GM18519 (cell line): ENCODE data around the gene SEC14L5.
A peak's percentile ranks its signal among the peaks of the same experiment; 100 is the strongest.

Experiments used
- ATAC-seq: cut with Tn5 transposase; IDR thresholded peaks from one replicate; pipeline ENCODE4 v1.9.1; 2021; ENCODE audit warnings: mild to moderate bottlenecking, moderate library complexity; ENCODE audit not compliant: unreplicated experiment, low FRiP score

The SEC14L5 gene

DNA sequence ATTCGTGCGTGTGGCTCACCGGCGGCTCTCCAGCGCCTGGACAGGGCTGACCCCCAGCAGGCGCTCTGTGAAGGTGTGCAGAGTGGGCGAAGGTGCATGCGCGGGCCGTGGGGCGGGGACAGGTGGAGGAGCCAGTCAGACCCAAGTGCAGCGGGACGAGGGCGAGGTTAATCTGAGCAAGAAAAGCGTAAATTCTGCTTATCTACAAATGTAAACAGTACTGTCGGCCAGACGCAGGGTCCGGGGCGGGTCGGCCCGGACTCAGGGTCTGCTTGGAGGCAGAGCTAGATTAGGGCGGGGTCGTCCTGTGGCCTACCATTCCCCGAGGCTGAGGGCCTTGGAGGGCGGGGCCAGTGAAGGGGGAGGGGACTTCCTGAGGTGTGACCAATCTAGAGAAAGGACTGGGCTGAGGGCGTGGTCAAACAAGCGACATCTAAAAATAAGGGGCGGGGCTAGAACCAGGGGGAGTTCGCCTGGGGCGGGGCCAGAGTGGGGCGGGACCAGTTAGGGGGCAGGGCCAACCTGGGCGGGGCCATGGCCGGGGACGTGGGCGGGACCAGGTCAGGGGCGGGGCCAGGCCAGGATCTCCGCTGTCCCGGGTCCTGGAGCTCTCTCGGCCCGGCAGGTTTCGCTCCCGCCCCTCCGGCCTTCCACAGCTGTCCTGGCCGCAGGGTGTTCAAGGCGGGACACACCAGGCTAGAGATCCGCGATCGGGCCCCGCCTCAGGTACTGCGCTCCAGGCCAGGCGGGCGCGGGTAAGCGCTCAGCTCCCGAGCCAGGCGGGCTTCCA lies at the start of gene SEC14L5:
SEC14L5 (plus strand) TSS at position 611 of the 790 bp plus-strand sequence. CDS start 994 bp downstream, outside the sequence.
- peak; percentile 53 for ATAC-seq

GRCh38 chr16:4908854-4909401 lies 49.2 kb upstream of the SEC14L5 start:
- no peak for ATAC-seq

DNA sequence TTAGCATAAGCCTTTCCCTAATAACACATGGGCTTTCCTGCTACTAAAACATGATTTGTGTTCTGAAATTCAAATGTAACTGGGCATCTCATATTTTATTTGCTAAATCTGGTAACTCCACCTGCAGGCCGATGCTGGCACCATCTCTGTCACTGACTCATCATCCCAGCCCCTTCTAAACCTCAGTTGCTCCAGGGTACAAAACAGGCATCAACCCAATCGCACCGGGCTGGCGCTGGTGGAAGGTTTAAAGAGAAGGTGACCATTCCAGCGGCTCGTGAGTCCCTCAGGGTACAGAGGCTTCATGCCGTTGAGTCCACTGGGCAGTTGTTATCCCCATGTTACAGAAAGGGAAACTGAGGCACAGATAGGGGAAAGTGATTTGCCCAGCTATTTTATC lies 48.3 kb upstream of the SEC14L5 start:
- ATAC-seq, result no peak

DNA sequence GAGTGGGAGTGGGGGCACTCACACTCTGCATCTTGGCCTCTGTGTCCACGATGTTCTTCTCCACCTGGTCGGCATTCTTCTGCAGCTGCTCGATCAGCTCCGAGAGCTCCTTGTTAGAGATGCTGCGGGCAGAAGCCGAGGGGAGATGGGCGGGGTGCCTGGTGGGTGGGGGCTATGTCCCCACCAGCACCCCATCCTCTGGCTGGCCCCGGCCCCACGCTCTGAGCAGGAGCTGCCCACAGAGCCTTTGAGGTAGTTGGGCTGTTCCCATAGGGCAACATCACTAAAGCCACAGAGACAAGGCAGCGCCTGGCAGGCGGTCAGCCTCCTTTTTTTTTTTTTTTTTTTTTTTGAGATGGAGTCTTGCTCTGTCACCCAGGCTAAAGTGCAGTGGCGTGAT lies 47.3 kb upstream of the SEC14L5 start:
- ATAC-seq, result no peak

DNA sequence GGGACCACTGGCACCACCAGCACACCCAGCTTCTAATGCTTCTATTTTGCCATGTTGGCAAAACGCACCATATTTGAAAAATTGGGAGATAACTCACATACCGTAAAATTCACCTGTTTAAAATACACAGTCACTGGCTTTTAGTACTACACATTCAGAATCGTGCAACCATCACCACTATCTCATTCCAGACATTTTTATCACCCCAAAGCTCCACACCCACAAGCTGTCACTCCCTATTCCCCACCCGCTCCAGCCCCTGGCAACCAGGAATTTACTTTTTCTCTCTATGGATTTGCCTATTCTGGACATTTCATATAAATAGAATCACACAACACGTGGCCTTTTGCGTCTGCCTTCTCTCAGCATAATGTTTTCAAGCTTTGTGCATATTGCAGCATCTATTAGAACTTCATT lies 46.2 kb upstream of the SEC14L5 start:
- no peak for ATAC-seq

DNA sequence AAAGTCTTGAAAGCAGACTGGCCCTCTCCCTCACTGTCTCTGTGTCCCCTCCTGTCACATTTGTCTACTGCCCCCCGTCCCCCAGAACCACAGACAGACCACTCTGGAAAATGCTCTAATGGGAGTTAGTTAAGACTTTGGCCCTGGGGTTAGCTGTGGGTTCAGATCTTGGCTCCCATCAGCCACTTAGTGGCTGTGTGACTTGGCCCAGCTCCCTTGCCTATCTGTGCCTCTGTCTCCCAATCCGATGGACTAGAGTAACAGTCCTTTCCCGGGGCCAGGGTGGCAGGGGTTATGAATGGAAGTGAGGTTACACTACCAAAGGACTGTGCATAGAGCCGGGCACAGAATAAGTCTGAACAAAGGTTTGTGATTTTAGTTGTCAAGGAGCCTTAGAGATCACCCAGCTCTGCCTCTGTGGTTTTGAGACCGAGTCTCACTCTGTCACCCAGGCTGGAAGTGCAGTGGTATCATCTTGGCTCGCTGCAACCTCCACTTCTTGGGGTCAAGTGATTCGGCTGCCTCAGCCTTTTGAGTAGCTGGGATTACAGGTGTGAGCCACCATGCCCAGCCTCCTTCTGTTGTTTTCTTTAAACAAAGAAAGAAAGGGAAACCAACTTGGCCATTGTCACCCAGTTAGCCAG lies 44.9 kb upstream of the SEC14L5 start:
- ATAC-seq, result no peak

DNA sequence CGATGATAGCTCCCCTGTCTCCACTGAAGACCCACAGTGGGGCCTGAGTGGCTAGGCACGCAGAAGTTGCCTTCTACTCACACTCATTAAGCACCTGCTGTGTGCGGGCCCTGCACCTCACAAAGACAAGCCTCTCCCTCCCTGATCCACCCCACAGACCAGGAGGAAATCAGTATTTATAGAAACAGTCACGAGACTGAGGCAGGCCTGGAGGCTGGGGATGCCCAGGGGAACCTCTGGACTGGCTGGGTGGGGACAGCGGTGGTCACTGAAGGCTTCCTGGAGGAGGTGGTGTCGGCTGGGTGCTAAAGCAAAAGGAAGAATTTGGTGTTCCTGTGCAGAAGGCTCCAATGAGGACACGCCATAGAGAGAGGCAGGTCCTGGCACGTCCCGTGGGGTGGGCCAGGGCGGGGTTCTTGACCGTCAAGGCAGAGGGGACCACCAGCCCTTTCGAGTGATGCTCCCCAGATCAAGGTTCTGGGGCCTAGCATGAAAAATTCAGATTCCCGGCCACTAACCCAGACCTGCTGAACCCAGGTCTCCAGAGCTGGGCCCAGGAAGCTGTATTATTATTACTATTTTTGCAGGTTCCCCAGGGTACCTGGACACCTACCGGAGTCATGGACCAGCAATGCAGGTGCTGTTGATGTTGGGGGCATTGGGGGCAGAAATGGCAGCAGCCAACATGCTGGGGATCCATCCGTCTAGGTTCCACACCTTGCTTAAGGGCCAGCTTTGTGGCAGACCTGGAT lies 44.2 kb upstream of the SEC14L5 start:
- no peak for ATAC-seq

DNA sequence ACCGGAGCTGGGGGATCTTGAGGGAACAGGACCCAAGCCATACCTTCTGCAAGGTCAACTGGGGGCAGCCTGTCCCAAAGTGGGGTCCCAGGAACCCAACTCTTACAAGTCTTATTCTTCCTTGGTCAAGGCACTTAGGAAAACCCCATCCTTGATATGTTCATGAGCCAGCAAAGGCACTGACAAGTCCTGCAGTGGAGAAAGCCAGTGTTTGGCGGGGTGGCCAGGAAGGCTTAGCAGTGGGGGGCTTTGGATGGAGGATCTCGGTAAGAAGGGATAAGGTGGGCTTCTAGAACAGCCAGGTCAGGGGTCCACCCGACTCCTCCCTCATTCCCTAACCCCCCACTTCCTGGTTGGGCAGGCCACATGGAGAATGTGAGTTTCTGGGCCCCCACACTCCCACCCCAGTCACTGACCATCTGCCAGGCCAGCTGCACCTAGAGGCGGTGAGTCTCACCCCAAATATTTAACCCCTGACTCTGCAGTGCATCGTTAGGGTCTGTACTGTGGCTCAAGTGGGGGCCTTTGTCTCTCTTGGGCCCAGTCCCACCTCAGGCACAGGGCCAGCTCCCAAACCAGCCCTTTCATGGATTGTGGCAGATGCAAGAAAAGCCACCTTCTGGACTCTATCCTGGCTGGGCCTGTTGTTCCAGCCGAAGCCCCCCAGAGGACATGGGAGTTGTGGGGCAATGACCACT lies 43.5 kb upstream of the SEC14L5 start:
- ATAC-seq, result no peak

GRCh38 chr16:4915226-4915761 lies 42.8 kb upstream of the SEC14L5 start:
- ATAC-seq, result no peak

- ATAC-seq, result no peak
Measured at GRCh38 chr16:4917117-4917516, 41.0 kb upstream of the SEC14L5 start.

DNA sequence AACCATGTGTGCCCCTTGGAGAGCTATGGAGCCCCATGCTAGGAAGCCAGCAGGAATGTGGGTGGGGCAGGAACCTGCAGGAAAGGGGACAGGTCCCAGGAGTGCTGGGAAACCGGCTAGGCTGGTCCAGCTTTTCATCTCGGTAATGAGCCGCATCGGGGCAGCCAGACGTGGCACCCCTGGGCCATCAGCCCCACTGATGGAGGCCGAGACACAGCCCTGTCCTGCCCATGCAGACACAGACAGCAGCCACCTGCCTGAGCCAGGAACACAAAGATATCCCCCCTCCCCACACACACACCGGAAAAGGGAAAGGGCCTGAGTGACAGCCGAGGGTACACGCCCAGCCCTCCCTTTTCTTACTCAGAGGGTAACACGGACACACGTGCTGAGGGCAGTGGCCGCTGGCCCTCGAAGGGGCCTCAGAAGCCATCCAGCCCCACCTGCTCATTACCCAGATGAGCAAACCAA lies 39.3 kb upstream of the SEC14L5 start:
- no peak for ATAC-seq

DNA sequence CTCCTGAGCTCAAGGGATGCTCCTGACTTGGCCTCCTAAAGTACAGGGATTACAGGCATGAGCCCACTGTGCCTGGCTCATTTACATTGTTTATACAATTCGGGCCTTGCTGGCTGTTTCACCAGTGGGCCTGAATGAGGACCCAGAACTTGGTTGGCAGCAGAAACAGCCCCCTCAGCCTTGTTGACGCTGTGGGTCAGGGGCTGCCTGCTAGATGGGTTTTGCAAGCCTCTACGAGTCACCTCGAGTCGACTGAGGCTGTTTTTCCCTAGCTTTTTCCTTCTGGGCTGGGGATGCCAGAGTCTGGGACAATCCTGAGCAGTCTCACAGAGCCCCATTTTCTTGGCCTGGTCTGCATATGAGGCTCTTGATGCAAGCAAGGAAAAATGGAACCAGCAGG lies 37.3 kb upstream of the SEC14L5 start:
- ATAC-seq, result no peak

GRCh38 chr16:4922721-4923342 lies 35.3 kb upstream of the SEC14L5 start:
- ATAC-seq, result no peak

DNA sequence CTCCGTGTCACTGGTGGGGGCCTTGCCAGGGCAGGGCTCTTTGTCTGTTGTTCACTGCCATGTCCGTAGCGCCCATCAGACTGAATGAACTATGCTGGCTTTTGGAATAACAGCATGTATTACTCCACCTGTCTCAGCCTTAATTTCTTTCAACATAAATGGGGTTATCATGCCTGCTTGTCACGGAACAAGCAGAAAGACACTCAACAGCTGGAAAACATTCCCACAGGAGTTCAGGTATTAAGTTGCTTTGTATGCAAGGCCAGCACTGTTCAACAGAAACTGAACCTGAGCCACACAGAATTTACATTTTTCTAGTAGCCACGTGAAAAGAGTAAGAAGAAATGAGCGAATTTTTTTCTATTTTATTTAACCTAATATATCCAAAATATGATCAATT lies 34.3 kb upstream of the SEC14L5 start:
- no peak for ATAC-seq

- ATAC-seq, result no peak
Measured at GRCh38 chr16:4924593-4925292, 33.4 kb upstream of the SEC14L5 start.

DNA sequence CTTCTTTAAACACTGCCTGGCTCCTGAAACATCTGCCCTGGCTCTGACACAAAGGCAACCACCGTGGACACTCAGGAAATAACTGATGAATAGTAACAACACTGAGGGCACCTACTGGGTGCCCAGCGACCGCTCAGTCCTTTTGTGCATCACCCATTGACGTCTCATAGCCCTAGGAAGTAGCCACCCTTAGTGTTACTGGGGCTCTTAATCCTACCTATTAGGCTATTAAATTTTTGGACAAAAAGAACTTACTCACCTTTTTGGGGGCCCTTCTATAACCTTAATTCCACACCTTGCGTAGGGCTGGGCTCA lies 32.9 kb upstream of the SEC14L5 start:
- ATAC-seq, result no peak

DNA sequence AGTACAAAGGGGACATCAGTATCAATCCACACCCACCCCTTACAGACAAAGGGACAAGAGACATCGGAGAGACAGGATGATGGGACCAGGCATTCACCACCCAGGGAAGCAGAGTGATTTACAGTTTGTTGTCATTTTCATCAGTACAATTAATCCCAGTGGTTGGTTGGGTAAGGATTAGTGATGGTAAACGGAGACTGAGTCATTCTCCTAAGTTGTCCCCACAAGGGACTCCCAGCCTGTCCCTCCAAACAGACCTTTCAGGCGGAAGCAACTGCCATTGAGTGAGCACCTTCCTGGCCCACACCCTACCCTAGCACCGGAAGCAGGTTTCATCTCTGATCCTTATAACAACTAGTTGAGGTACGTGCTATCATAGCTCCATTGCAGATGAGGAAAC lies 32.3 kb upstream of the SEC14L5 start:
- no peak for ATAC-seq

DNA sequence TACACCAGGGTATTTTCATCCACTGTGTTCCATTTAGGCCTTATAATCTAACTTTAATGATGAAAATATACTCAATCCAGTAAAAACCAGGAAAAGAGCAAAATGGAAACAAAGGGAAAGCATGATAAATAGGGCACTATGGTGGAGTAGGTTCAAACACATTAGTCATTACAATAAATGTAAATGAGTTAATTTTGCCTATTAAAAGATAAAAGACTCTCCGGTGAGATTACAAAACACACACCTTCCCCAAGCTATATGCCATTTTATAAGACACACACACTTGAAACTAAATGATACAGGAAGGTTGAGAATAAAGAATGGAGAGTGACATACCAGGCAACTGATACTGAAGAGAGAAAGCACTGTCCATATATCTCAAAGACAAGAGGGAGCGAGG lies 31.2 kb upstream of the SEC14L5 start:
- ATAC-seq, result no peak

GRCh38 chr16:4927661-4928060 lies 30.5 kb upstream of the SEC14L5 start:
- ATAC-seq, result no peak
